Kidney (tissue), 14 donors: ENCODE data around the gene ASPG. TPM values are rescaled to one million over a fixed set of nuclear protein-coding genes. Genes with fewer than 3 reads are reported as not detected.

Experiments used
- DNase-seq, 5 donors: peaks; one replicate each; pipeline ENCODE4 v3.0.0-alpha.2; 2013 to 2020
- FAIRE-seq: peaks from 2 replicates; lab custom pipeline; 2012; peaks lifted over from hg19 to GRCh38; lab: Jason Lieb, UNC
- H3K27ac ChIP-seq, 2 donors: one replicate each; pipeline ENCODE4 v1.7.0; 2013; ENCODE audit warnings: low read depth in 2 of 2, low read length in 2 of 2, inconsistent platforms in 1 of 2
- H3K27me3 ChIP-seq: one replicate; pipeline ENCODE4 v1.7.1; 2013; ENCODE audit warnings: low read length, inconsistent platforms; ENCODE audit not compliant: control insufficient read depth, insufficient read depth
- H3K36me3 ChIP-seq, 3 donors: one replicate each; pipeline versions ENCODE4 v1.7.0 to v1.7.1; 2013; ENCODE audit warnings: low read length in 3 of 3, control low read depth in 1 of 3, inconsistent platforms in 1 of 3; ENCODE audit not compliant: insufficient read depth in 3 of 3, control insufficient read depth in 2 of 3
- H3K4me1 ChIP-seq, 3 donors: one replicate each; pipeline versions ENCODE4 v1.7.0 to v1.7.1; 2013; ENCODE audit warnings: low read length in 3 of 3, inconsistent platforms in 1 of 3, low read depth in 1 of 3; ENCODE audit not compliant: control insufficient read depth in 2 of 3, insufficient read depth in 2 of 3
- H3K4me3 ChIP-seq, 3 donors: one replicate each; pipeline versions ENCODE4 v1.7.0 to v1.8.1; 2013; ENCODE audit warnings: low read length in 3 of 3, control low read depth in 1 of 3, inconsistent platforms in 1 of 3
- H3K9ac ChIP-seq, 3 donors: one replicate each; pipeline versions ENCODE4 v1.7.0 to v1.7.1; 2013; ENCODE audit warnings: low read length in 3 of 3, control low read depth in 1 of 3, inconsistent platforms in 1 of 3
- H3K9me3 ChIP-seq, 3 donors: one replicate each; pipeline versions ENCODE4 v1.7.0 to v1.7.1; 2013; ENCODE audit warnings: low read length in 3 of 3, control low read depth in 1 of 3, inconsistent platforms in 1 of 3; ENCODE audit not compliant: control insufficient read depth in 2 of 3, insufficient read depth in 1 of 3
- intact Hi-C: fragments of 100-400 bp; cut with DNase I; formaldehyde crosslinking; loops from one replicate; pipeline ENCODE4 v1.11.1; 2022
- polyA plus RNA-seq: library from polyadenylated mRNA; stranded (reverse); fragments of 350-450 nt; fragmentation: Illumina TruSeq; extraction: RNeasy Lipid Tissue Mini Kit (QIAGEN cat#74804); gene quantifications from one replicate; pipeline ENCODE4 v1.2.3, GENCODE V29; 2014; ENCODE audit warnings: low read depth, low replicate concordance; ENCODE audit not compliant: insufficient read depth
- total RNA-seq: library from RNA; stranded (reverse); fragmentation: NEBNext Ultra II Directional; extraction: Animal tissue kit (Norgen Biotek cat#: 25700); gene quantifications from one replicate; pipeline ENCODE4 v1.2.1, GENCODE V29; 2021
- TF ChIP-seq, protein P1 (sequence below): IDR thresholded peaks from 3 replicates; pipeline ENCODE4 v1.5.1; 2012; ENCODE audit warnings: mild to moderate bottlenecking, moderate library complexity, borderline replicate concordance; ENCODE audit not compliant: insufficient read depth; ENCODE audit errors: extremely low read depth
- donor health status: control.
- donor health status: control.
- donor health status: control.
- donor health status: control.
- donor health status: control.
- donor health status: DM: yes; HTN: yes; CAD: no.
- donor health status: Normal renal cell carcinoma (clear cell type).

Gene ASPG
- total and polyA plus RNA-seq, 2 donors from 2014 or later: 2.5 to 58.1 TPM

DNA sequence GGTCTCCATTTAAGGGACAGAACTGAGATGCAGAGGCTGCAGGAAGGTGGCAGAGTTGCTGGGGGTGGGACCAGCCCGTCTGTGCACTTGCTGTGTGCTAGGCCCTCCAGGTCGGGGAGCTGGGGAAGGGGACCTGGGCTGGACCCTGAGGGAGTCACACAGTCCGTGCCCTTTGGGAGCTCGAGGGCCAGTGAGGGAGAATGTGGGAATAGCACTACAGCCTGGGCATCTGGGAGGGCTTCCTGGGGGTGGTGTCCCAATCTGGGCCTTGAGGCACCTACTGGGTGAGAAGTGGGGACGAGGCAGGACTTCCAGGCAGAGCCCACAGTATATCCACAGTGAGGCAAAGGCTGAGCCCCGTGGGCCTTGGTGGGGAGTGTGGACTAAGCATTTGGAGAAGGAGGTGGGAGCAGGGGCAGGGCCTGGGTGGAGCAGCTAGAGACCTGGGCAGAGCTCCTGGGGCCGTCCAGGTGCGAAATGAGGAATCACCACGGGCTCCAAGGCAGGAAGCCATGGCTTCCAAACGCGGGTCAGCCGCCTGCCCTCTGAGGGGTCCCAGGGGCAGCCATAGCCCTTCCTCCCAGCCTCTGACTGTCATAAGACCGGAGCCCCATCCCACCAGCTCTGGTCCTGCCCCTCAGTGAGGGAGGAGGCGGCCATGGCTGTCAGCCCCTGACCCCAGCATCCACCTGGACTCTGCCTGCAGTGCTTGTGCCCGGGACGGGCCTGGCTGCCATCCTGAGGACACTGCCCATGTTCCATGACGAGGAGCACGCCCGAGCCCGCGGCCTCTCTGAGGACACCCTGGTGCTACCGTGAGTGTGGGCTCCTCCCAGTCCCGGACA lies 6.6 kb downstream of the ASPG start:
- Histone ChIP-seq H3K36me3 (no peaks in the 10 kb centered on the region), H3K4me3 (no peak overlapping the region), H3K27me3 (no peaks in the 10 kb centered on the region), H3K27ac (no peak overlapping the region), H3K9me3 (no peaks in the 10 kb centered on the region), H3K4me1 (no peaks in the 10 kb centered on the region), H3K9ac (no peak overlapping the region)
- intact Hi-C loops: no loop called here
- FAIRE-seq: no peak
- TF ChIP-seq, protein P1, sequence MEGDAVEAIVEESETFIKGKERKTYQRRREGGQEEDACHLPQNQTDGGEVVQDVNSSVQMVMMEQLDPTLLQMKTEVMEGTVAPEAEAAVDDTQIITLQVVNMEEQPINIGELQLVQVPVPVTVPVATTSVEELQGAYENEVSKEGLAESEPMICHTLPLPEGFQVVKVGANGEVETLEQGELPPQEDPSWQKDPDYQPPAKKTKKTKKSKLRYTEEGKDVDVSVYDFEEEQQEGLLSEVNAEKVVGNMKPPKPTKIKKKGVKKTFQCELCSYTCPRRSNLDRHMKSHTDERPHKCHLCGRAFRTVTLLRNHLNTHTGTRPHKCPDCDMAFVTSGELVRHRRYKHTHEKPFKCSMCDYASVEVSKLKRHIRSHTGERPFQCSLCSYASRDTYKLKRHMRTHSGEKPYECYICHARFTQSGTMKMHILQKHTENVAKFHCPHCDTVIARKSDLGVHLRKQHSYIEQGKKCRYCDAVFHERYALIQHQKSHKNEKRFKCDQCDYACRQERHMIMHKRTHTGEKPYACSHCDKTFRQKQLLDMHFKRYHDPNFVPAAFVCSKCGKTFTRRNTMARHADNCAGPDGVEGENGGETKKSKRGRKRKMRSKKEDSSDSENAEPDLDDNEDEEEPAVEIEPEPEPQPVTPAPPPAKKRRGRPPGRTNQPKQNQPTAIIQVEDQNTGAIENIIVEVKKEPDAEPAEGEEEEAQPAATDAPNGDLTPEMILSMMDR: no peak
- DNase-seq: peak in 2 of 5 donors; percentile 52 to 72

DNA sequence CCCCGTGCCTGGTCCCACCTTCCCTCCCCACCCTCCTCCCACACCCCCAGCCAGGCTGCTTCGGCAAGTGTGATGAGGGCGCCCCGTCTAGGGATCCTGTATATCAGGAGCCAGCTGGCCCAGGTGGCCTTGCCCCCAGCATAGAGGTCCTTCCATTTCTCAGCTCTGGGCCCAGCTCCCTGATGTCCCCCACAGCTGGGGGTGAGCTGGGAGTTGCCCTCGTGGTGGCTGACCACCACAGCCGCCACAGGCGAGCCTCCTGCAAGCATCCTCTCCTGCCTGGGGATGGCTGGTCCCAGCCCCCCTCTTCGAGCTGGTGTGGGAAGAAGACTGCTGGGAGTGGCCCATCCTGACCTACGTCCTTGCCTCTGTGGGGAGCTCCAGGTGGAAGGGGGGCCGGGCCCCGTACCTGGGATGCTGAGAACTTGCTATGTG lies 7.4 kb downstream of the ASPG start:
- Histone ChIP-seq H3K36me3 (no peaks in the 10 kb centered on the region), H3K9me3 (no peaks in the 10 kb centered on the region), H3K9ac (no peak overlapping the region), H3K4me1 (no peaks in the 10 kb centered on the region), H3K27me3 (no peaks in the 10 kb centered on the region), H3K4me3 (no peak overlapping the region), H3K27ac (no peak overlapping the region)
- peak in 2 of 5 donors; percentile 54 to 71 for DNase-seq
- TF ChIP-seq, protein P1: no peak
- FAIRE-seq: no peak
- intact Hi-C loops: no loop called here

DNA sequence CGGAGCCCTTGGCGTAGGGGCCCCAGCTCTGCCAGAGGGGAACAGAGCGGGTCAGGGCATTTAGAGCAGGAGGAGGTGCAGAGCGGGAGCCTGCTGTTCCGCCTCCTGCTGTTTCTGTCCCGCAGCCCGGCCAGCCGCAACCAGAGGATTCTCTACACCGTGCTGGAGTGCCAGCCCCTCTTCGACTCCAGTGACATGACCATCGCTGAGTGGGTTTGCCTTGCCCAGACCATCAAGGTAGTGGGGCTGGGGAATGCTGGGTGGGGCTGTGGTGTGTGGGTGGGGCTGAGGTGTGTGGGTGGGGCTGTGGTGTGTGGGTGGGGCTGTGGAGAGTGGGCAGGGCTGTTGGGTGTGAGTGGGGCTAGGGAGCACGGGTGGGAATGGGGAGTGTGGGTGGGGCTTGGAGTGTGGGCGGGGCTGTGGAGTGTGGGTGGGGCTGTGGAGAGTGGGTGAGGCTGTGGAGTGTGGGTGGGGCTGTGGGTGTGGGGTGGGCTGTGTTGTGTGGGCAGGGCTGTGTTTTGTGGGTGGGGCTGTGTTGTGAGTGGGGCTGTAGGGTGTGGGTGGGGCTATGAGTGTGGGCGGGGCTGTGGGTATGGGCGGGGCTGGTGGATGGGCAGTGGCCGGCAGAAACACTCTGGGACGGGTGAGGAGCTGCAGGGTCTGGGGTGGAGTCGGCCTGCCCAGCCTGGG lies 8.0 kb downstream of the ASPG start:
- no peaks in the 10 kb centered on the region for H3K36me3 ChIP-seq
- peak in 2 of 5 donors; percentile 61 to 74 for DNase-seq
- no peak for FAIRE-seq
- H3K27me3 ChIP-seq: no peaks in the 10 kb centered on the region
- TF ChIP-seq, protein P1: no peak
- no peak overlapping the region for H3K9ac ChIP-seq
- H3K4me1 ChIP-seq: no peaks in the 10 kb centered on the region
- no peaks in the 10 kb centered on the region for H3K9me3 ChIP-seq
- no peak overlapping the region for H3K27ac ChIP-seq
- intact Hi-C loops: no loop called here
- H3K4me3 ChIP-seq: no peak overlapping the region
